ENCODE measurements around the gene EIF4G3.
"Not testable (repeated sequence)": the region's sequence is repeated elsewhere in the genome, so short reads cannot be mapped to it uniquely, and the experiment has no call there.

The EIF4G3 gene

GRCh38 chr1:21106709-21107108 is 70.0 kb downstream of the EIF4G3 start:
- DNase-seq (ENCODE audit: low read depth, low spot score): no peak

DNA sequence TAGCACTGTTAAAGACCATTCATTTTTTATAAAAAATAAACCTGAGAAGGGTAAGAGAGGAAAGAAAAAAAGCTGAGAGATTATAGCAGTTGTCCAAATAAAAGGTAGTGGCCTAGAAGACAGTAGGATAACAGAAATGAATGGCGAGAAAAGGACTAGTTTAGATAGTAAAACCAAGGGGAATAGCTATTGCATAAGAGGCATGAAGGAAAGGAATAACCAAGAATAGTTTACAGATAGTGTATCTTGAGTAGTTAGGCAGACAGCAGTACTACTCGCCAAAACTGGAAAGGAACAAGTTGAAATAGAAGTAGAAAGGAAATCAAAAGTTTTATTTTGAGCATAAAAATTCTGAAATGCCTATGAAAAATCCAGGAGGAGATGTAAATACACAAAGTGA is 70.5 kb downstream of the EIF4G3 start:
- DNase-seq (ENCODE audit: low read depth, low spot score): no peak

DNA sequence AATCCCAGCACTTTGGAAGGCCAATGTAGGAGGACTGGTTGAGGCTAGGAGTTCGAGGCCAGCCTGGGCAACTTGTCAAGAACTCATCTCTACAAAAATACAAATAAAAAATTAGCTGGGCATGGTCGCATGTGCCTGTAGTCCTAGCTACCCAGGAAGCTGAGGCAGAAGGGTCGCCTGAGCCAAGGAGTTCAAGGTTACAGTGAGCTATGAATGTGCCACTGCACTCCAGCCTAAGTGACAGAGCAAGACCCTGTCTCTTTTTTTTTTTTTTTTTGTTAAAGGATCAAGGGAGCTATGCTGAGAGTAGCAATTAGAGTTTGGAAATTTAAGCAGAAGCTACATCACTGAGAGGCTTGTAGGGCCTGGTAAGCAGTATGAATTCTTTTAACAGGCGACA is 70.9 kb downstream of the EIF4G3 start:
- DNase-seq (ENCODE audit: low read depth, low spot score): no peak

GRCh38 chr1:21104683-21105082 is 72.0 kb downstream of the EIF4G3 start:
- DNase-seq (ENCODE audit: low read depth, low spot score): no peak

- DNase-seq (ENCODE audit: low read depth, low spot score): no peak
Observed at GRCh38 chr1:21100481-21100921, 76.2 kb downstream of the EIF4G3 start.

DNA sequence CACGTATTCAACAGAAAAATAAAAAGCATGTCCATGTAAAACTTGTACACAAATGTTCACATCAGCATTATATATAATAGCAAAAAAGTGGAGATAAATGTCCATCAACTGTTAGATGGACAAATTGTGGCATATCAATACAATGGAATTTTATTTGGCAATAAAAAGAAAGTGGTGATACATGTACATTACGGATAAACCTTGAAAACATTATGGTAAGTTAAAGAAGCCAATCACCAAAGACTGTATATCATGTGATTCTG is 76.9 kb downstream of the EIF4G3 start:
- no peak for DNase-seq (ENCODE audit: low read depth, low spot score)

- no peak for DNase-seq (ENCODE audit: low read depth, low spot score)
Observed at GRCh38 chr1:21099034-21099868, 77.4 kb downstream of the EIF4G3 start.

GRCh38 chr1:21098186-21098915 is 78.3 kb downstream of the EIF4G3 start:
- DNase-seq (ENCODE audit: low read depth, low spot score): no peak

DNA sequence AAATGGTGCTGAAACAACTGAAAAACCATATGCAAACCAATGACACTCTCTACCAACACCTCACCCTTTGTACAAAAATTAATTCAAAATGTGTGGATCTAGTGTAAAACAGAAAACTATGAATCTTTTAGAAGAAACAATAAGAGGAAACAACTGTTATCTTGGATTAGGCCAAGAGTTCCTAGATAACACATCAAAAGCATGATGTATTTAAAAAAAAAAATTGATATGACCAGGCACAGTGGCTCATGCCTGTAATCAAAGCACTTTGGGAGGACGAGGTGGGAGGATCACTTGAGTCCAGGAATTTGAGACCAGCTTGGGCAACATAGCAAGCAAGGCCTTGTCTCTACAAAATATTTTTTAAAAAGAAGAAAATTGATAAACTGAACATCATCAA is 79.0 kb downstream of the EIF4G3 start:
- DNase-seq (ENCODE audit: low read depth, low spot score): no peak

GRCh38 chr1:21095976-21096375 is 80.7 kb downstream of the EIF4G3 start:
- no peak for DNase-seq (ENCODE audit: low read depth, low spot score)

GRCh38 chr1:21094282-21094681 is 82.4 kb downstream of the EIF4G3 start:
- not testable (repeated sequence) for DNase-seq (ENCODE audit: low read depth, low spot score)

- not testable (repeated sequence) for DNase-seq (ENCODE audit: low read depth, low spot score)
Observed at GRCh38 chr1:21093271-21093958, 83.3 kb downstream of the EIF4G3 start.

DNA sequence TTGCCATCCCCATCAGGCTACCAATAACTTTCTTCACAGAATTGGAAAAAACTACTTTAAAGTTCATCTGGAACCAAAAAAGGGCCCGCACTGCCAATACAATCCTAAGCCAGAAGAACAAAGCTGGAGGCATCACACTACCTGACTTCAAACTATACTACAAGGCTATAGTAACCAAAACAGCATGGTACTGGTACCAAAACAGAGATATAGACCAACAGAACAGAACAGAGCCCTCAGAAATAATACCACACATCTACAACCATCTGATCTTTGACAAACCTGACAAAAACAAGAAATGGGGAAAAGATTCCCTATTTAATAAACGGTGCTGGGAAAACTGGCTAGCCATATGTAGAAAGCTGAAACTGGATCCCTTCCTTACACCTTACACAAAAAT is 84.2 kb downstream of the EIF4G3 start:
- not testable (repeated sequence) for DNase-seq (ENCODE audit: low read depth, low spot score)

GRCh38 chr1:21091053-21091690 is 85.5 kb downstream of the EIF4G3 start:
- DNase-seq (ENCODE audit: low read depth, low spot score): peak; percentile 43

DNA sequence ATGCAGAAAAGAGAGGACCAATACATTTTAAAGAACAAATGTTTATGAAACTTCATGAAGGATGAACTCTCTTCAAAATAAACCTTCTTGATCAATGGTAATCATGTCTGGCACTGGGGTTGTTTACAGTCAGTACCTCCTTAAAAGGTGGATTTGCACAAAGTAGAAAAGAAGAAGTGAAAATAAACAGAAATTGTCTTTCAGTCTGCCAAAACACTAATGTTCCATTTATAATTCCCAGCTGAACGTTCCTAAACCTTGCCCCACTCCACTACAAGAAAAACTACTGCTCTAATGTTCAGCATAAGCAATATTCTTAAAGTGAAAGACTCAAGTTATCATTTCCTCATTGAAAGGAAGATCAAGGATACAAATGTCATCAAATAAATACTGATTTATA is 86.2 kb downstream of the EIF4G3 start:
- no peak for DNase-seq (ENCODE audit: low read depth, low spot score)

- no peak for DNase-seq (ENCODE audit: low read depth, low spot score)
Observed at GRCh38 chr1:21089731-21090130, 87.0 kb downstream of the EIF4G3 start.

GRCh38 chr1:21089299-21089698 is 87.4 kb downstream of the EIF4G3 start:
- no peak for DNase-seq (ENCODE audit: low read depth, low spot score)

DNA sequence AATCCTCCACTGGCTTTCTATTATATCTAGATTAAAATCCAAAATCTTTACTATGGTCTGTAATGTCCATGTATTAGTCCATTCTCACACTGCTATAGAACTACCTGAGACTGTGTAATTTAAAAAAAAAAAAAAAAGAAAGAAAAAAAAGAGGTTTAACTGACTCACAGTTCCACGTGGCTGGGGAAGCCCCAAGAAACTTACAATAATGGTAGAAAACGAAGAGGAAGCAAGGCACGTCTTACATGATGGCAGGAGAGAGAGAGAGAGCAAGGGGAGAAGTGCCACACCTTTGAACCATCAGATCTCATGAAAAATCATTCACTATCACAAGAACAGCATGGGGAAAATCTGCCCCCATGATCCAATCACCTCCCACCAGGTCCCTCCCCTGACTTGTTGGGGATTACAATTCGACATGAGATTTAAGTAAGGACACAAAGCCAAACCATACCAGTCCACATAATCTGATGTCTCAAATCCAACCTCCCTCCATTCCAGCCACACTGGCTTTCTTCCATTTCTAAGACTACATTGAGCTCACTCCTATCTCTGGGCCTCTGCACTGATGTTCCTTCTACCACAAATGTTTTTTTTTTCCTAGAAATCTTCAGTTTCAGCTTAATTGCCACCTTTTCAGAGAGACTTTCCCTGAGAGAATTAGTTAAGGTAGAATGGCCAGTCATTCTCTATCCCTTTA is 92.4 kb downstream of the EIF4G3 start:
- no peak for DNase-seq (ENCODE audit: low read depth, low spot score)

GRCh38 chr1:21082073-21082472 is 94.6 kb downstream of the EIF4G3 start:
- no peak for DNase-seq (ENCODE audit: low read depth, low spot score)

GRCh38 chr1:21077085-21077484 is 99.6 kb downstream of the EIF4G3 start:
- no peak for DNase-seq (ENCODE audit: low read depth, low spot score)

DNA sequence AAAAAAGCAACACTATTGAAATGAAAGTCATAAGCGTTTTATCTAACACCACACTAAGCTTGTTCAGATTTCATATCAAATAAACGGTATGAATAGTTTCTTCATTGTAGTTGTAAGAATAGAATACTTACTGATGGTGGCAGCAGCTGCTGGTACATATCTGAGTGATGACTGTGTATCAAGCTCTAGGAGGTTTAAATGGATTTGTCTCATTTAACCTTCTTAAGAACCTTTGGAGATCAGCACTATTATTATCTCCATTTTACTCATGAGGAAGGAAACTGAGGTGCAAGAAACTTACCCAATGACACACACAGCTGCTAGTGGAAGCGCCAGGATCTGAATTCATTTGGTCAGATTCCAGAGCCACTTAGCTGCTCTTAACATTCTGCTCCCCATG is 104.0 kb downstream of the EIF4G3 start:
- no peak for DNase-seq (ENCODE audit: low read depth, low spot score)

DNA sequence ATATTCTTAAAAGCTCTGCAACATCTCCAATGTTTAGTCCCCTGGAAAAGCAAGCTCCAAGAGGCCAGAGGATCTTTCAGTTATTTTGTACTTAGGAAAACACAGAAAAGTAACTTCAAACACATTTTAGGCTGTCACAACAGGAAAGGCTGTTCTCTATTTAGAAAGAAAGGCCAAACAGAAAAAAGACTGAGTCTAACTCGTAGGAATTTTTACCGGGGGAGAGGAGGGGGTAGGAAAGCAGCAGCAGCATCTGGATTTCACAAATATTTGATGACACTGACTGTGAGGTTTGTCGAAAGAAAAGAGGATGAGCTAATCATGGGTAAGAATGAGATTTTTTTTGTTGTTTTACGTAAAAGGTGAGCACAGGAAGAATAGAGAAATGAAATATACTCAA is 107.1 kb downstream of the EIF4G3 start:
- DNase-seq (ENCODE audit: low read depth, low spot score): no peak

All from smooth muscle cell of the brain vasculature (primary cell).